HEK293 (cell line): ENCODE results near the gene MGST3.

Source experiments
- CTCF ChIA-PET: fragments of 350-600 bp; formaldehyde crosslinking; extraction: SDS; loops from one replicate; lab custom pipeline; 2021; ENCODE audit warnings: antibody characterized with exemption; lab: Yijun Ruan, JAX
- POLR2A ChIA-PET: fragments of 300-600 bp; formaldehyde crosslinking; extraction: SDS; loops from one replicate; lab custom pipeline; 2020; ENCODE audit warnings: antibody characterized with exemption, inconsistent platforms; lab: Yijun Ruan, JAX
- H3K27ac ChIP-seq: fragments of 200-500 bp; sonication (Bioruptor generic); 2 replicates; pipeline ENCODE4 v1.5.1; 2014; ENCODE audit warnings: low read depth, low read length, control low read depth, inconsistent platforms; ENCODE audit errors: extremely low read depth
- H3K36me3 ChIP-seq, 2 experiments: fragments of 200-500 bp in 1 of 2; sonication (Bioruptor generic) in 1 of 2; 1 replicate in 1 of 2; 2 replicates in 1 of 2; pipeline ENCODE4 v1.5.1; 2014 to 2017; ENCODE audit warnings: inconsistent platforms in 2 of 2, low read length in 2 of 2; ENCODE audit not compliant: control insufficient read depth in 2 of 2, insufficient read depth in 1 of 2
- H3K4me1 ChIP-seq: fragments of 200-500 bp; sonication (Bioruptor generic); 2 replicates; pipeline ENCODE4 v1.5.1; 2014; ENCODE audit warnings: mild to moderate bottlenecking, low read length, inconsistent platforms; ENCODE audit not compliant: control insufficient read depth, insufficient read depth
- H3K4me3 ChIP-seq: 2 replicates; pipeline ENCODE4 v1.5.1; 2011; ENCODE audit warnings: low read depth, mild to moderate bottlenecking, control low read depth, low read length, moderate library complexity
- H3K9me3 ChIP-seq: fragments of 200-500 bp; sonication (Bioruptor generic); 2 replicates; pipeline ENCODE4 v1.5.1; 2014; ENCODE audit warnings: low read depth, low read length, inconsistent platforms; ENCODE audit not compliant: control insufficient read depth, insufficient read depth
- REPIN1 ChIP-seq: fragments of 450-650 bp; formaldehyde crosslinking; IDR thresholded peaks from 2 replicates; pipeline ENCODE4 v1.5.1; 2017; ENCODE audit warnings: missing biosample characterization, missing genetic modification characterization, low read depth
- SCRT1 ChIP-seq: fragments of 450-650 bp; formaldehyde crosslinking; IDR thresholded peaks from 2 replicates; pipeline ENCODE4 v1.5.1; 2016; ENCODE audit warnings: missing biosample characterization, missing genetic modification characterization, borderline replicate concordance
- ZBTB8A ChIP-seq: fragments of 450-650 bp; formaldehyde crosslinking; IDR thresholded peaks from 2 replicates; pipeline ENCODE4 v1.5.1; 2016; ENCODE audit warnings: missing biosample characterization, missing genetic modification characterization
- ZFP69B ChIP-seq: fragments of 450-650 bp; formaldehyde crosslinking; IDR thresholded peaks from 2 replicates; pipeline ENCODE4 v1.5.1; 2016; ENCODE audit warnings: missing biosample characterization, missing genetic modification characterization
- ZNF138 ChIP-seq: fragments of 450-650 bp; formaldehyde crosslinking; IDR thresholded peaks from 2 replicates; pipeline ENCODE4 v1.5.1; 2016; ENCODE audit warnings: missing biosample characterization, missing genetic modification characterization, borderline replicate concordance
- ZNF274 ChIP-seq, 2 experiments: fragments of 200-500 bp in 1 of 2; fragments of 450-650 bp in 1 of 2; sonication (Bioruptor generic) in 1 of 2; formaldehyde crosslinking in 1 of 2; IDR thresholded peaks; 2 replicates each; pipeline versions ENCODE4 v1.5.1 to v1.6.1; 2014 to 2016; ENCODE audit warnings: borderline replicate concordance in 1 of 2, inconsistent platforms in 1 of 2, low read length in 1 of 2, missing biosample characterization in 1 of 2, missing genetic modification characterization in 1 of 2
- ZNF473 ChIP-seq: fragments of 450-650 bp; formaldehyde crosslinking; IDR thresholded peaks from 2 replicates; pipeline ENCODE4 v1.5.1; 2017; ENCODE audit warnings: missing biosample characterization, missing genetic modification characterization
- ZNF544 ChIP-seq: fragments of 450-650 bp; formaldehyde crosslinking; IDR thresholded peaks from 2 replicates; pipeline ENCODE4 v1.5.0; 2017; ENCODE audit warnings: missing biosample characterization, missing genetic modification characterization
- ZNF596 ChIP-seq: fragments of 450-650 bp; IDR thresholded peaks from 2 replicates; pipeline ENCODE4 v1.5.0; 2018; ENCODE audit warnings: missing biosample characterization, mild to moderate bottlenecking, missing genetic modification characterization, moderate library complexity
- ZNF624 ChIP-seq: fragments of 450-650 bp; formaldehyde crosslinking; IDR thresholded peaks from 2 replicates; pipeline ENCODE4 v1.5.1; 2017; ENCODE audit warnings: missing biosample characterization, missing genetic modification characterization
- ZNF768 ChIP-seq: fragments of 450-650 bp; formaldehyde crosslinking; IDR thresholded peaks from 2 replicates; pipeline ENCODE4 v1.5.1; 2018; ENCODE audit warnings: missing biosample characterization, mild to moderate bottlenecking, missing genetic modification characterization
- ZSCAN23 ChIP-seq: fragments of 450-650 bp; formaldehyde crosslinking; IDR thresholded peaks from 2 replicates; pipeline ENCODE4 v1.5.1; 2016; ENCODE audit warnings: missing biosample characterization, missing genetic modification characterization
- TF ChIP-seq, protein P1 (sequence below): fragments of 450-650 bp; formaldehyde crosslinking; IDR thresholded peaks from 2 replicates; pipeline ENCODE4 v1.5.1; 2016; ENCODE audit warnings: missing biosample characterization, missing genetic modification characterization
- TF ChIP-seq, protein P2 (sequence below): fragments of 450-650 bp; formaldehyde crosslinking; IDR thresholded peaks from 2 replicates; pipeline ENCODE4 v1.5.1; 2017; ENCODE audit warnings: missing biosample characterization, missing genetic modification characterization

Gene MGST3

DNA sequence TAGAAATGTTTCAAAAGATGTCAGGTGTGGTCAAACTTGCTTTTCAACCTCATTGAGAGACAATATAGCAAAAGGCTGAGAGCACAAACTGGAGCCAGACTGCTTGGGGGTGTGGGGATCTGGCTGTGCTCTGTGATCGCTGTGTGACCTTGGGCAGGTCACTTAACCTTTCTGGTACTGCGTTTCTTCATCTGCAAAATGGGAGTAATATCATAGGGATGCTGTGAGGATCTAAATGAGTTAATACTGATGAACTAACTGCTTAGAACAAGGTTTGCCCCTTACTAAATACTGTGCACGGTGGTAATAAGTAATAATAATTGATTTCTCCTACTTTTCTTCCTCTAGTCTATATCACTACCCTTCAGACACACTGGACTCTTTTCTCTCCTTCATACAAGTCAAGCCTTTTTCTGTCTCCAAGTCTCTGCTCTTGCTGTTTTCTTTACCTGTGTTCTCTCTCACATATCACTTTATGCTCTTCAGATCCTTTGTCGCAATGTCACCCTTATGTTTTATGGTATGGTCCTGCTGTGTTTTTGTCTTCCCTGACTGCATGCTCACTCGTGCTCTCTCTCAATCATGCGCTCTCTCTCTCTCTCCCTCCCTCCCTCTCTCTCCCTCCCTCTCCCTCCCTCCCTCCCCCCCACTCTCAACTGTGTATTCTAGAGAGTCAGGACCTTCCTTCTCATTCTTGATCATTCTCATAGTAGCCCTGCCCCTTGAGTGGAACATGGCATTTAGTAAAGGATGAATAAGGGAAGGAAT, 3.3 kb downstream of the MGST3 start:
- Histone ChIP-seq H3K36me3 (peaks cover 0 to 8% of the 10 kb centered on the region in 2 experiments; a peak in 2 of 3 replicates), H3K4me3 (no peak overlapping the region), H3K9me3 (no peaks in the 10 kb centered on the region), H3K27ac (no peak overlapping the region), H3K4me1 (peaks cover 5% of the 10 kb centered on the region)
- CTCF ChIA-PET = interaction anchor here (1.1 kb wide), 1 partner anchor 280 kb away, joined by 3 read pairs; no protein-coding TSS in a partner anchor
- TF ChIP-seq ZSCAN23 (0 out of 2 replicates have a peak, but pooled peaks have one; percentile 39), ZNF624 (tag by site-specific recombination) (no peak), ZNF768 (tag by site-specific recombination) (peak; percentile 91), ZBTB8A (tag by site-specific recombination) (no peak), ZNF596 (tag by site-specific recombination) (0 out of 2 replicates have a peak, but pooled peaks have one; percentile 44)
- TF ChIP-seq, protein P1, sequence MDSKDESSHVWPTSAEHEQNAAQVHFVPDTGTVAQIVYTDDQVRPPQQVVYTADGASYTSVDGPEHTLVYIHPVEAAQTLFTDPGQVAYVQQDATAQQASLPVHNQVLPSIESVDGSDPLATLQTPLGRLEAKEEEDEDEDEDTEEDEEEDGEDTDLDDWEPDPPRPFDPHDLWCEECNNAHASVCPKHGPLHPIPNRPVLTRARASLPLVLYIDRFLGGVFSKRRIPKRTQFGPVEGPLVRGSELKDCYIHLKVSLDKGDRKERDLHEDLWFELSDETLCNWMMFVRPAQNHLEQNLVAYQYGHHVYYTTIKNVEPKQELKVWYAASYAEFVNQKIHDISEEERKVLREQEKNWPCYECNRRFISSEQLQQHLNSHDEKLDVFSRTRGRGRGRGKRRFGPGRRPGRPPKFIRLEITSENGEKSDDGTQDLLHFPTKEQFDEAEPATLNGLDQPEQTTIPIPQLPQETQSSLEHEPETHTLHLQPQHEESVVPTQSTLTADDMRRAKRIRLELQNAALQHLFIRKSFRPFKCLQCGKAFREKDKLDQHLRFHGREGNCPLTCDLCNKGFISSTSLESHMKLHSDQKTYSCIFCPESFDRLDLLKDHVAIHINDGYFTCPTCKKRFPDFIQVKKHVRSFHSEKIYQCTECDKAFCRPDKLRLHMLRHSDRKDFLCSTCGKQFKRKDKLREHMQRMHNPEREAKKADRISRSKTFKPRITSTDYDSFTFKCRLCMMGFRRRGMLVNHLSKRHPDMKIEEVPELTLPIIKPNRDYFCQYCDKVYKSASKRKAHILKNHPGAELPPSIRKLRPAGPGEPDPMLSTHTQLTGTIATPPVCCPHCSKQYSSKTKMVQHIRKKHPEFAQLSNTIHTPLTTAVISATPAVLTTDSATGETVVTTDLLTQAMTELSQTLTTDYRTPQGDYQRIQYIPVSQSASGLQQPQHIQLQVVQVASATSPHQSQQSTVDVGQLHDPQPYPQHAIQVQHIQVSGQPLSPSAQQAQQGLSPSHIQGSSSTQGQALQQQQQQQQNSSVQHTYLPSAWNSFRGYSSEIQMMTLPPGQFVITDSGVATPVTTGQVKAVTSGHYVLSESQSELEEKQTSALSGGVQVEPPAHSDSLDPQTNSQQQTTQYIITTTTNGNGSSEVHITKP (tag by site-specific recombination) = 0 out of 2 replicates have a peak, but pooled peaks have one; percentile 27
- POLR2A ChIA-PET = no interaction called here

DNA sequence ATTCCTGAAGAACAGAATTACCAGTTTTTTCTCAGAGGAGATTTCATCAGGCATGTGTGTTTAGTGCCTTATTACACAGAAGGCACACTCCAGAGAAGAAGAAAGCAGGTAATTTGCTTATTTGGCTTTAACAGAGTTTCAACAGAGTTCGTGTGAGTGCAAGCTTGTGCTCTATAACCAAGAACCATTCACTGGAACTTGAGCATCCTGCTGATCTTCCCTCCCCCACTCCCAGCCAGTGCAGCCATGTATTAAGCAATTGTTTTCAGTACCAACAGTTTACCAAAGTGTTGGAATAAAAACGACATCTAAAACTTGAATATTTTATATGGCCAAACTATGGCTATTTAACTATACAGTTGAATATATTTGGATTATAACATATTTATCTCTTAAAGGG, 4.3 kb downstream of the MGST3 start:
- H3K36me3 ChIP-seq = peaks cover 0 to 8% of the 10 kb centered on the region in 2 experiments; a peak in 2 of 3 replicates
- no peak overlapping the region for H3K4me3 ChIP-seq
- no peaks in the 10 kb centered on the region for H3K9me3 ChIP-seq
- TF ChIP-seq, protein P2, sequence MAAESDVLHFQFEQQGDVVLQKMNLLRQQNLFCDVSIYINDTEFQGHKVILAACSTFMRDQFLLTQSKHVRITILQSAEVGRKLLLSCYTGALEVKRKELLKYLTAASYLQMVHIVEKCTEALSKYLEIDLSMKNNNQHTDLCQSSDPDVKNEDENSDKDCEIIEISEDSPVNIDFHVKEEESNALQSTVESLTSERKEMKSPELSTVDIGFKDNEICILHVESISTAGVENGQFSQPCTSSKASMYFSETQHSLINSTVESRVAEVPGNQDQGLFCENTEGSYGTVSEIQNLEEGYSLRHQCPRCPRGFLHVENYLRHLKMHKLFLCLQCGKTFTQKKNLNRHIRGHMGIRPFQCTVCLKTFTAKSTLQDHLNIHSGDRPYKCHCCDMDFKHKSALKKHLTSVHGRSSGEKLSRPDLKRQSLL (tag by site-specific recombination) = 0 out of 2 replicates have a peak, but pooled peaks have one; percentile 42
- TF ChIP-seq REPIN1 (tag by site-specific recombination) = no peak
- ChIA-PET CTCF (interaction anchor here (0.6 kb wide), 1 partner anchor 509 kb away, joined by 3 read pairs; no protein-coding TSS in a partner anchor), POLR2A (no interaction called here)
- peaks cover 5% of the 10 kb centered on the region for H3K4me1 ChIP-seq
- no peak overlapping the region for H3K27ac ChIP-seq

DNA sequence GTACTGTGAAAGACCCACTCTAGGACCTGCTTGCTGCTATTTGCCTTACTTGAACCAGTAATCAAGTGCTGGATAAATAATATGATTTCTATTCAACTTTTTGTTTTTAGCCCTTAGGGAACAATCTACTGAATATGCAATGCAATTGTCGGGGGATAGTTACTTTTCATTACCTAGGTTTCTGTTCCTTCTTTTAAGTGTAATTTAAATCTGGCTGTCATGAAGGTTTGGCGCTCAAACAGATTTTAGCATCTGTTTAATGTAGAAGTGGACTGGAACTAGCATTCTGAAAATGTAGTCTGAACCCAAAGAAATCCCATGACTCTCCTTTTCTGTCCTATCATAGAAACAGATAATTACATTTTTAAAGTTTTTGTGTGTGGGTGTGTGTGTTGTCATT, 4.8 kb downstream of the MGST3 start:
- TF ChIP-seq ZNF473 (tag by site-specific recombination) (no peak), ZNF138 (tag by site-specific recombination) (no peak), ZFP69B (tag by site-specific recombination) (no peak), SCRT1 (tag by site-specific recombination) (no peak), ZNF274 (IDR thresholded peaks at IDR 0.05; ENCODE audit: low read length) (no peak), ZNF274 (tag by site-specific recombination; IDR thresholded peaks at IDR 0.05; ENCODE audit: borderline replicate concordance) (no peak), ZNF544 (tag by site-specific recombination) (no peak)
- H3K27ac ChIP-seq = no peak overlapping the region
- ChIA-PET POLR2A (no interaction called here), CTCF (no interaction called here)
- peaks cover 5% of the 10 kb centered on the region for H3K4me1 ChIP-seq
- no peaks in the 10 kb centered on the region for H3K9me3 ChIP-seq
- peaks cover 0 to 8% of the 10 kb centered on the region in 2 experiments; a peak in 2 of 3 replicates for H3K36me3 ChIP-seq
- H3K4me3 ChIP-seq = no peak overlapping the region
